Fibroblast of skin of left biceps (primary cell): Measurements from ENCODE around the gene UBE2I.
"Not testable (repeated sequence)": the region's sequence is repeated elsewhere in the genome, so short reads cannot be mapped to it uniquely, and the experiment has no call there.

Experiments
- DNase-seq, 2 experiments: peaks; one replicate each; pipeline ENCODE4 v3.0.0-alpha.2; 2013; ENCODE audit warnings: low read depth in 2 of 2

UBE2I gene

DNA sequence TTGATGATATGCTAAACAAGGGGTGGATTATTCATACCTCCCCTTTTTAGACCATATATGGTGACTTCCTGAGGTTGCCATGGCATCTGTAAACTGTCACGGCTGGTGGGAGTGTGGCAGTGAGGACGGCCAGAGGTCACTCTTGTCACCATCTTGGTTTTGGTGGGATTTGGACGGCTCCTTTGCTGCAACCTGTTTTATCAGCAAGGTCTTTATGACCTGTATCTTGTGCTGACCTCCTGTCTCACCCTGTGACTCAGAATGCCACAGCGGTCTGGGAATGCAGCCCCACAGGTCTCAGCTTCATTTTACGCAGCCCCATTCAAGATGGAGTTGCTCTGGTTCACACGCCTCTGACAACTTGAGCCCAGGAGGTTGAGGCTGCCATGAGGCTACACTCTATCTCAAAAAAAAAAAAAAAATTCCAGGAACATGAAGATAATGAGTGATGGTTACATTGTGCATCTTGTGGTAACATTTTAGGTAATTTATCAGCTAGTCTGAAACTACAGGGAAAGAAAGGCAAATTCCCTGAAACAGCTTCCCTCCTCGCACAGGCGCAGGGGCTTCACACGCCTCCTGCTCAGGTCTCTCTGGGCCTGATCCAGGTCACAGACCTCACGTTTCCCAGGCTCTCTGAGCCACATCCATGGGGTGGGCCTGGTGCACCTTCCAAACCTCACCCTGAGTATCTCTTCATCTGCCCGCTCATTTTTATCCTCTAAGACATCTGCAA is 15.3 kb upstream of the UBE2I start:
- no peak for DNase-seq

DNA sequence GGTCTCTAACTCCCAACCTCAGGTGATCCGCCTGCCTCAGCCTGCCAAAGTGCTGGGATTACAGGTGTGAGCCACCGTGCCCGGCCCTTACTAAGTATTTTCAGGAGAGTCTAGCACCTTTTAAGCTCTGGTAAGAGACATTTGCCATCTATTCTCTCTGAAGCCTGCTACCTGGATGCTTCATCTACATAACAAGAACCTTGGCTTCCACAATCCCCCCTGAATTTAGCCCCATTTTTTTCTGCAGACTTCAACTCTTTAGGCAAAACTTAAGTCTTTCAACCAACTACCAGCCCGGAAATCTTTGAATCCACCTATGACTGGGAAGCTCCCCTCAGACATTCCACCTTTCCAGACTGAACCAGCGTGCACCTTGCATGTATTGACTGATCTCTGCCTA is 14.0 kb upstream of the UBE2I start:
- no peak for DNase-seq

GRCh38 chr16:1296688-1297017 is 12.8 kb upstream of the UBE2I start:
- not testable (repeated sequence) for DNase-seq

DNA sequence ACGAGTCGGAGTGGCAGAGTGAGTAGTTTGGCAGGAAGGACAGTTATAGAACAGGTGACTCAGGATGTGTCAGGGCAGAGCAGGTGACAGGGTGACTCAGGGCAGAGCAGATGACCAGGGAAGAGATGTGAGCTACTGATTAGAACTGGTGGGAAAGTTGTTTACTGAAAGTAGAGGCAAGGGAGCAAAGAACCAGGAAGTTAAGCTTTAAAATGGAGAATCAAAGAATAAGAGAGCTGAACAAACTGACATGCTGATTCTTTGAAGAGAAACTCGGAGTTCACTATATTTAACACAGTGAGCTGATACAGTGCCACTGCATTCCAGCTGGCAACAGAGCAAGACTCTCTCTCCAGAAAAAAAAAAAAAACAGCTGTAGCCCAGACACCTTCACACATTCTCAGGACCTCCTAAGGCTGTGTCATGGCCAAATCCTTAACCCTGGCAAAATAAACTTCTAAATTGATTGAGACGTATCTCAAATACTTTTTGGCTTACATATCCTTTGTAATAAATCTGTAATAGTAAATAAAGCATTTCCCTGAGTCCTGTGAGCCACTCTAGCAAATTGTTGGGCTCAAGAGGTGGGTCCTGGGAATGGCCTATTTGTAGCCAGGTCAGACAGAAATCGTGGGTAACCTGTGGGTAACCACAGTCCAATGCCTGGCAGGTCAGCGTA is 12.3 kb upstream of the UBE2I start:
- no peak for DNase-seq

- DNase-seq: no peak
These were observed 11.0 kb upstream of the UBE2I start for GRCh38 chr16:1298406-1298805.

DNA sequence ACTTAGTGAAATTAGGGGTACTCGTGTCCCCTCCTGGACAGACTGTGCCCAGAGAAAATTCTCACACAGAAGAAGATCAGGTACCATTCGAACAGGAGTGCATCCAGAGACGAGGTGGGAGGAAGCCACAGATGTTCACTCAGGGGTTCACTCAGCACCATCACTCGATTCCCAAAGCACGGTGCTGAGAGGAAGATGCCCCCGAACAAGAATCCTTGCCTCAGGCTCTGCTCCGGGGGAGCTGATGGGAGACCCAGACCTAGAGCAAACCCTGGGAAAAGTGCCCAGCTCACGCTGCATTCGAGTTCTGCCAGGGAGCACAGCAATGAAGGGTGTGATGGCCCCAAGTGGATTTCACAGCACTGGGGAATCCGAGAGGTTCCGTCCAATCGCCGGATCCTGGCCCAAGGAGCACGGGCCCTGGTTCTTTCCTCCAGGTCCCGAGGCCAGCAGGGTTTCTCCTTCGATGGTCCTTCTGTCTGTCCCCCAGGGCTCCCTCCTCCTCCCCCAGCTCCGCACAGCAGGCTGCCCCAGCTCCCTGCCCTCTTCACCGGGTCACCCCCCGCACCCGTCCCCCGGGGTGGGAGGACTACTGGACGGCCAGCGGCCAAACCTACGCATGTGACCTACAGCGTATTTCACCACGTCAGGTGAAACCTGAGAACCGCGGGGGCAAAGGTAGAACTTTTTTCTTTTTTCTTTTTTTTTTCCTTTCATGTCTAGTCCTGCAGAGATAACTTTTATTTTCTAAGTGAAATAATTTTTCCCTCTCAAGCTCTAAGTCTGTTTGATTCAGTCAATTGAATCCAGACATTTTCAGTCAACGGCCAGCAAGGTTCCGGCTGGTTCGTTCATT is 10.2 kb upstream of the UBE2I start:
- no peak for DNase-seq

- no peak for DNase-seq
These were observed 9.6 kb upstream of the UBE2I start for GRCh38 chr16:1299868-1300203.

- no peak for DNase-seq
These were observed 8.6 kb upstream of the UBE2I start for GRCh38 chr16:1300664-1301476.

GRCh38 chr16:1301562-1301961 is 7.9 kb upstream of the UBE2I start:
- DNase-seq: no peak

DNA sequence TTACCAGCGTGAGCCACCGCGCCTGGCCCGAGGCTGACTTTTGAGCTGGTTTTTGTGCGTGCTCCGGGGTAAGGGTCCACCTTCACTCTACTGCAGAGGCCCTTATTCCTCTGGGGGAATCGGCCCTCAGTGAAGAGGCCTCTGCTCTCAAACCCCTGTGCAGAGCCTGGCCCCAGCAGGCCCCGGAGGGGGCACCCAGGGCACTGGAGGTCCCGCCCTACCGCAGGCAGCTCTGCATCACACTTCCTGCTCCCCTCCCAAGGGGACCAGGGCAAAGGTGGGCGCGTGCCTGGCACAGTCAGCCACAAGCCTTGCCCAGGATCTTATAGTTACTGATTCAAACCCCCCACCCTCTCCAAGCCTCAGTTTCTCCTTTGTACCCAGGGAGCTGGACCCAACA is 3.6 kb upstream of the UBE2I start:
- DNase-seq: no peak

GRCh38 chr16:1306334-1306733 is 3.1 kb upstream of the UBE2I start:
- no peak for DNase-seq

GRCh38 chr16:1308036-1308976 is 1.1 kb upstream of the UBE2I start:
- peak in 1 of 2 experiments; percentile 3 for DNase-seq

DNA sequence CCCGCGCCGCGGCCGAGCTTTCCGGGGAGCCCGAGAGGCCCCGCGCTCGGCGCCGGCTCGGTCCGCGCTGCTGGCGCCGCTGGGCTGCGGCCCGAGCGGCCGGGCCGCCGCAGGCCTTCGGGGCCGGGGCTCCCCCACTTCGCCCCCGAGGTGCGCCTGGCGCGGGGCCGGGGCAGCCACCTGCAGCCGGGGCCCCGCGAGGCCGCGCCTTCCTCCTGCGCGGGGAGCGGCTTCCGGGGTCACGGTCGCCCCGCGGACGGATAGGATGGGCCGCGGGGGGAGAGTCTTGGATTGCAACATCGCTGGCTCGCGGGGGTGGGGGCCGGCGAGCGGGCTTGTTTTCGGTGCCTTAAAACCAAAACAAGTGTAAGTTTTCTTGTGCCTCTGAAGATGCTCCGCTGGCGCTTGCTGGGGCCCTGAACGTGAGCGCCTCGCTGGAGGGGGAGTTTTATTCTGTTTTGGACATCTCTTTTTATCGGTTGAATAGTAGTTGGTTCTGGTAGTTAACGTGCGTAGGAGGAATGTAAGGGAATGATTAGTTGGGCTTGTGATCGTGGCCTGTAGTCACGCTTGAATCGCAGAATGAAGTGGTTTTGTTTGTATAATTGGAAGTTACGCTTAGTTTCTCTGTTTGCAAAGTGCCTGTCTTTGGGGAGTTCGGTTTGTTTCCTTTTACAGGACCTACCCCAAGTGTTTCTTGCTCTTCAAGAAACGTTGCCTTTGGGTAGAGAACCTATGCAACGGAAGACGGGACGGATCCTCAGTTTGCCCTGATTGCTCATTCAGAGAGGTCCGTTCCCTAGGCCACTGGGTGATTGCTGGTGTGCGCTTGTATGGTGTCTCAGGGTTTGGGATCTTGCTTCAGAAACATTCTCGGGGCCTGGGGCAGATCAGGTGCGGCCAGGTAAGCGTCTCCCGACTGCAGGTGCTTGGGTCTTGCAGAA is 724 bp downstream of the UBE2I start:
- DNase-seq: no peak

GRCh38 chr16:1310832-1311200 is 1.4 kb downstream of the UBE2I start:
- DNase-seq: no peak

- DNase-seq: no peak
These were observed 1.8 kb downstream of the UBE2I start for GRCh38 chr16:1311212-1311737.

DNA sequence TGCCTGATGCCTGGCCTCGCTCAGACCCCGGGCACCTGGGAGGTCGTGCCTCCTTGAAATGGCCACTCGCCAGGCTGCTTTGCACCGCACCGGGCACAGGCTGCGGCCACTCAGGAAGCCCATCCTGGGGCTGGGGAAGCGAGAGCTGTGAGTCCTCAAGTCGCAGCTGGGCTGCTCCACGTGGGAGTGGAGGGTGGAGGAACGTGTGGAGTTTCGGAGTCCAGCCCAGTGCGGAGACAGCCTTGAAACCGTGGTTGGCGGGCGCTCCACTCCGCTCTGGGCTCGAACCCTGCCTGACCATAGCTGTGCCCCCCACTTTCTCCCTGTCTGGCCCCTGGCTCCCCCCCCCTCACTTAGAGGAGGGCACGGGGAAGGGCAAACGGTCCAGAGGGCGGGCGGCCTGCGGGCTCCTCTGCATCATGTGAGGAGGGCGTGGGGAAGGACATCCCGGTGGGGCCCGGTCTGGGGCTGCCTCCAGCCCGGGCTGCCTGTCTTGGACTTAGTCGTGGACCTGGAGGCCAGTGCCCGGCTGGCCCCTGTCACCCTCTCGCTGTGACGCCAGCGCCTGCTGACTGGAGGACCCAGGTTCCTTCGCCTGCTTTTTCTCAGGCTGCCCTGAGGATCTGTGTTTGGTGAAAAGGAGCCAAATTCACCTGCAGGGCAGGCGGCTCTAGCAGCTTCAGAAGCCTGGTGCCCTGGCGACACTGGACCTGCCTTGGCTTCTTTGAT is 2.5 kb downstream of the UBE2I start:
- DNase-seq: no peak

GRCh38 chr16:1312467-1312816 is 3.0 kb downstream of the UBE2I start:
- no peak for DNase-seq

- no peak for DNase-seq
These were observed 3.5 kb downstream of the UBE2I start for GRCh38 chr16:1312903-1313302.
